Heart right ventricle (tissue), 16 donors: ENCODE measurements around the gene GLRX5. TPM values are rescaled to one million over a fixed set of nuclear protein-coding genes. Genes with fewer than 3 reads are reported as not detected.

Experiments
- ATAC-seq, 8 donors: fragments of 200-7000 bp; cut with Tn5 transposase; one replicate each; pipeline ENCODE4 v1.9.1; 2020; ENCODE audit warnings: mild to moderate bottlenecking in 8 of 8, moderate library complexity in 8 of 8, moderate number of reproducible peaks in 1 of 8
- DNase-seq, 2 donors: peaks; one replicate each; pipeline ENCODE4 v3.0.0-alpha.2; 2020
- H3K27ac ChIP-seq, 10 donors: fragments of 200-600 bp; sonication (generic) in 2 of 10; one replicate each; pipeline versions ENCODE4 v1.5.0 to v1.8.0; 2020 to 2022; ENCODE audit warnings: mild to moderate bottlenecking in 3 of 10
- H3K27me3 ChIP-seq, 7 donors: fragments of 200-600 bp; one replicate each; pipeline ENCODE4 v1.8.0; 2021 to 2022; ENCODE audit warnings: mild to moderate bottlenecking in 2 of 7
- H3K36me3 ChIP-seq, 9 donors: fragments of 200-600 bp; sonication (generic) in 1 of 9; one replicate each; pipeline versions ENCODE4 v1.5.0 to v1.8.0; 2020 to 2022; ENCODE audit warnings: mild to moderate bottlenecking in 2 of 9
- H3K4me1 ChIP-seq, 9 donors: fragments of 200-600 bp; sonication (generic) in 1 of 9; one replicate each; pipeline versions ENCODE4 v1.5.0 to v1.8.0; 2020 to 2022; ENCODE audit warnings: mild to moderate bottlenecking in 4 of 9
- H3K4me3 ChIP-seq, 10 donors: fragments of 200-600 bp; sonication (generic) in 2 of 10; one replicate each; pipeline versions ENCODE4 v1.5.0 to v1.8.0; 2020 to 2022; ENCODE audit warnings: mild to moderate bottlenecking in 7 of 10, moderate library complexity in 2 of 10
- H3K9me3 ChIP-seq, 11 donors: fragments of 200-600 bp in 10 of 11; sonication (generic) in 2 of 11; one replicate each; pipeline versions ENCODE4 v1.5.0 to v1.8.0; 2013 to 2022; ENCODE audit warnings: mild to moderate bottlenecking in 2 of 11, control low read depth in 1 of 11, moderate library complexity in 1 of 11
- WGBS, 2 donors: extraction: QIAGEN DNeasy Blood & Tissue Kit; methylation state at CpG; one replicate each; pipeline ENCODE4 v1.1.7; 2013; ENCODE audit warnings: inconsistent platforms in 1 of 2; 5-methylcytosine and 5-hydroxymethylcytosine counted together
- intact Hi-C, 10 donors: fragments of 100-400 bp; cut with DNase I; formaldehyde crosslinking; loops; one replicate each; pipeline versions ENCODE4 v1.11.1 to v1.14.2; 2022
- polyA plus RNA-seq, 2 donors: library from polyadenylated mRNA; stranded (reverse); fragments of 200-250 nt; gene quantifications; one replicate each; pipeline ENCODE4 v1.2.3, GENCODE V29; 2013
- total RNA-seq, 10 donors: library from RNA; stranded (reverse); fragmentation: NEBNext Ultra II Directional in 3 of 10; extraction: Animal tissue kit (Norgen Biotek cat#: 25700) in 3 of 10; gene quantifications; one replicate each; pipeline versions ENCODE4 v1.2.1 to v1.2.4, GENCODE V29; 2021 to 2023
- TF ChIP-seq, protein P1 (sequence below), 9 donors: fragments of 200-600 bp; sonication (generic) in 2 of 9; IDR thresholded peaks; one replicate each; pipeline versions ENCODE4 v1.5.0 to v1.8.0; 2021 to 2022; ENCODE audit warnings: antibody characterized with exemption in 9 of 9, mild to moderate bottlenecking in 5 of 9, moderate library complexity in 1 of 9
- donor health status: Arrhythmogenic right ventricular cardiomyopathy.
- donor health status: ischemic (EF 13 %, LVEDD 7.1; RV severe dilation, severe dysfunction).
- donor health status: healthy with polysubstance abuse.
- donor health status: DM: no; HTN: yes; CAD: no.
- donor health status: DM: no; HTN: no; CAD: no.
- donor health status: ischemic (EF 25% LVEDD 6.9; RV normal size, moderate dysfunction).
- donor health status: ischemic (EF 25% LVEDD 5.7; RV mildly dilated, moderate dysfunction).
- donor health status: healthy.
- donor health status: DM: yes; HTN: yes; CAD: no.
- donor health status: Ischemic cardiomyopathy.
- donor health status: ischemic (EF 35%, LVEDD 5.7; RV mildly dilated, moderate dysfunction).
- donor health status: nonischemic (EF 11% LVEDD 7.7; RV severe dilation, severe dysfunction).
- donor health status: DM: yes; HTN: yes; CAD: no.
- donor health status: PGD.
- donor health status: ischemic (EF 29% LVEDD 5.4; RV normal size, mild dysfunction).
- donor health status: nonischemic (EF 23%, LVEDD 6.1; RV moderate dilation, normal function).

GLRX5 gene
- total and polyA plus RNA-seq, 12 donors = 49.8 to 121 (median 86.8) TPM

DNA sequence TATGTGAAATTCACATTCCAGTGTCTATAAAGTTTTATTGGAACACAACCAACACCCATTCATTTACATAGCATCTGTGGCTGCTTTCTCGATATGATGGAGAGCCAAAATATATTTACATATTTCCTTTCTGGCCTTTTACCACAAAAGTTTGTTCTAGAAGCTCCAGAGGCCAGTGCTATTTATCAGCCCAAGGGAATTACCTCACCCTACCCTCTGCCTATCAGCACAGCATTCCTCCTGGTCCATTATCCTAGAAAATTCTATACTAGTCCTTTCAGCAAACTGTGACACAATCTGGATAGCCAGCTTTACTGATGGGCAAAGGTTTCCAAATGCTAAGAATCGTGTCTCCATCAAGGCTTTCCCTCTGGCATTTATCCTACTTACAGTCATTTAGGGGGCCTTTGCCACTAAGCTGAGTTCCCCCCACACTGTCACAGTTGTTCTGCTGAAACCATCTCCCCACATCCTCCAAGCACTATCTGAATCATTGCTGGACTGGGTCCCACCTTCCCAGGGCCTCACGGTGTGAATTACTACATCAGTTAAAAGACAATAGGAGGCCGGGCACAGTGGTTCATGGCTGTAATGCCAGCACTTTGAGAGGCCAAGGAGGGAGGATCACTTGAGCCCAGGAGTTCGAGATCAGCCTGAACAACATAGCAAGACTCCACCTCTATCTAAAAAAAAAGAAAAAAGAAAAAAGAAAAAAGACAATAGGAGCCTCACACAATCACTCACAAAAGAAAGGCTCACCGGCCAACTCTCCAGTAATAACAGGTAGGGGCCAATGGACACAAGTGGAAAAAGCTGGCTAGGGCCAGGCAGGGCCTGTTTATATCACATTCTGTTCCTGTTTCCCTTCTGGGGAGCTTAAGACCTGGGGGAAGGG lies 30.5 kb upstream of the GLRX5 start:
- peak overlapping the region in 5 of 10 donors; percentile 12 to 63 (median 41) for H3K27ac ChIP-seq
- intact Hi-C loops = no loop called here
- WGBS, 2 donors = 63 to 69% methylated on average over 6 of the region's 6 CpGs
- DNase-seq = no peak
- no peak overlapping the region for H3K4me3 ChIP-seq
- peaks cover 0 to 17% (median 0%) of the 10 kb centered on the region in 9 donors for H3K36me3 ChIP-seq
- ATAC-seq = no peak
- TF ChIP-seq, protein P1, sequence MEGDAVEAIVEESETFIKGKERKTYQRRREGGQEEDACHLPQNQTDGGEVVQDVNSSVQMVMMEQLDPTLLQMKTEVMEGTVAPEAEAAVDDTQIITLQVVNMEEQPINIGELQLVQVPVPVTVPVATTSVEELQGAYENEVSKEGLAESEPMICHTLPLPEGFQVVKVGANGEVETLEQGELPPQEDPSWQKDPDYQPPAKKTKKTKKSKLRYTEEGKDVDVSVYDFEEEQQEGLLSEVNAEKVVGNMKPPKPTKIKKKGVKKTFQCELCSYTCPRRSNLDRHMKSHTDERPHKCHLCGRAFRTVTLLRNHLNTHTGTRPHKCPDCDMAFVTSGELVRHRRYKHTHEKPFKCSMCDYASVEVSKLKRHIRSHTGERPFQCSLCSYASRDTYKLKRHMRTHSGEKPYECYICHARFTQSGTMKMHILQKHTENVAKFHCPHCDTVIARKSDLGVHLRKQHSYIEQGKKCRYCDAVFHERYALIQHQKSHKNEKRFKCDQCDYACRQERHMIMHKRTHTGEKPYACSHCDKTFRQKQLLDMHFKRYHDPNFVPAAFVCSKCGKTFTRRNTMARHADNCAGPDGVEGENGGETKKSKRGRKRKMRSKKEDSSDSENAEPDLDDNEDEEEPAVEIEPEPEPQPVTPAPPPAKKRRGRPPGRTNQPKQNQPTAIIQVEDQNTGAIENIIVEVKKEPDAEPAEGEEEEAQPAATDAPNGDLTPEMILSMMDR (IDR thresholded peaks at IDR 0.05) = no peak
- H3K9me3 ChIP-seq = no peaks in the 10 kb centered on the region
- H3K27me3 ChIP-seq = no peaks in the 10 kb centered on the region
- peaks cover 25 to 92% (median 65%) of the 10 kb centered on the region in 9 donors for H3K4me1 ChIP-seq

DNA sequence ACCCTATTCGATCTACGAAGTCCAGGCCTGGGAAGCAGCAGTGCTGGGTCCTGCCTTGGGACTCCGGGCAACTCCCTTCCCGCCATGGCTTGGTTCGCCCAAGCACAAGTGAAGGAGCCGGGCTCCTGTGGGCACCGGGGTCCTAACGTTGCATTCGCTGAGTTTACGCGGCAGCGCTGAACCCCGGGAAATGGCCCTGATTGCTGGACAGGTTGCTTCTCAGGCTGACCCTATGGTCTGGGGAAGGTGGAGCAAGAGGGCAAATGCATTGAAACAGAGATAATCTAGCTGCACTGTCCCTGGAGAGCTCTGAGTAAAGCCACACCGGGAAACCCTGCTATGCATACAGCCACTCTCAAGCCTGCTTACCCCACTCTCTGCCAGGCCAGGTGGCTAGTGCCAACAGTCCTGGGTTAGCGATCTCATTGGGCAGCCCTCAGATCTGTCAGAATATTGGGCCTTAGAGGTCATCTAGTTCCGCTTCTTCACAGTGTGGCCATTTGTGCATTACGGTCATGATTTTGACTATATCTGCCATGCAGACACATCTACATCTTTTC lies 29.7 kb upstream of the GLRX5 start:
- DNase-seq = no peak
- Histone ChIP-seq H3K4me1 (peaks cover 22 to 92% (median 58%) of the 10 kb centered on the region in 9 donors), H3K27ac (peak overlapping the region in 4 of 10 donors; percentile 12 to 63 (median 30)), H3K9me3 (no peaks in the 10 kb centered on the region), H3K36me3 (peaks cover 0 to 20% (median 0%) of the 10 kb centered on the region in 9 donors), H3K4me3 (no peak overlapping the region), H3K27me3 (no peaks in the 10 kb centered on the region)
- intact Hi-C loops = no loop called here
- 87 to 90% methylated on average over 17 of the region's 17 CpGs for WGBS, 2 donors
- TF ChIP-seq, protein P1 (IDR thresholded peaks at IDR 0.05) = no peak
- no peak for ATAC-seq

DNA sequence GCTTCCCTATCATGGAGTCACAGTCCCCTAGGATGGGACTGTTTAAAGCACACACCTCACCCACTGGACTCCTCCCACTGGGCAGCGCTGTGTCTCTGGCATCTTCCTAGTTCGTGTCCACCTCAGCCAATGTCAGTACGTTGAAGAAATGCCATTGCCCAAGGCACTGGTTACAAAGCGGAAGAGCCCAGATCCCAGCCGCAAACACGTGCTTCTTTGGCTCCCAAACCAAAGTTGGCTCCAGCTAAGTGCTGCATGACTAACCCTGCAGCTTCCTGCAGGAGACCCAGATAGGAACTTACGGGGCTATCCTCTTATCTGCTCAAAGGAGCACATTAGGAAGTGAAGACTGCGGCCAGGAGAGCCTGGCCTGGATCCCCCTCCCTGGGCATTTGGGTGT lies 27.7 kb upstream of the GLRX5 start:
- peaks cover 0 to 14% (median 0%) of the 10 kb centered on the region in 9 donors for H3K36me3 ChIP-seq
- H3K27ac ChIP-seq = peak overlapping the region in 9 of 10 donors; percentile 49 to 77 (median 65)
- H3K4me1 ChIP-seq = peaks cover 20 to 83% (median 46%) of the 10 kb centered on the region in 9 donors
- H3K9me3 ChIP-seq = no peaks in the 10 kb centered on the region
- 18 to 32% methylated on average over 8 of the region's 8 CpGs for WGBS, 2 donors
- ATAC-seq = peak; percentile 86 to 93 (median 91)
- intact Hi-C loops = no loop called here
- H3K4me3 ChIP-seq = no peak overlapping the region
- DNase-seq = peak; percentile 54 to 75
- TF ChIP-seq, protein P1 (IDR thresholded peaks at IDR 0.05) = no peak
- H3K27me3 ChIP-seq = no peaks in the 10 kb centered on the region

DNA sequence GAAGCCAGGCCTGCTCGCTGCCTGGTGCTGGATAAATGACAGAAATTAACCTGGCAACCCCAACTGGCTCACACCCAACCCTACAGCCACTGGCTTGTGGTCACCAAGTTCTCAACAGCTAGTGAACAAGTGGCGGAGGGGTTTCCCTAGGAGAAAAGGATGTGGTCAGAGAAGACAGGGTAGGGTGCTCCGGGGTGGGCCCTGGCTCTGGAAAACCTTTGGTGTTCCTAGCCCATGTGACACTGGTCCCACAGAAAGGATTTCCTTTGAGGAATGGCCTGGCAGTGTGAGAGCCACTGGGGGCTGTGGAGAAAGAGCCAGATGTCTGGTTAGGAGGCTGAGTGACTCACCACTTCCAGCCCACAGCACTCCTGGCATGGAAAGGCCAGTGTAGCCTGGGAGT lies 27.1 kb upstream of the GLRX5 start:
- TF ChIP-seq, protein P1 (IDR thresholded peaks at IDR 0.05) = no peak
- Histone ChIP-seq H3K27me3 (no peaks in the 10 kb centered on the region), H3K36me3 (peaks cover 0 to 15% (median 0%) of the 10 kb centered on the region in 9 donors), H3K4me1 (peaks cover 20 to 78% (median 46%) of the 10 kb centered on the region in 9 donors), H3K4me3 (no peak overlapping the region), H3K9me3 (no peaks in the 10 kb centered on the region), H3K27ac (peak overlapping the region in 9 of 10 donors; percentile 49 to 77 (median 65))
- intact Hi-C loops = no loop called here
- ATAC-seq (peak; percentile 16 to 71 (median 54)), DNase-seq (no peak)
- WGBS, 2 donors = 48 to 64% methylated on average over 3 of the region's 3 CpGs
